VCaP (cell line): ENCODE data around the gene HEPHL1.

Experiments
- H3K27ac ChIP-seq: fragments of 450-650 bp; 2 replicates; pipeline ENCODE4 v1.5.1; 2017
- CTCF ChIP-seq: fragments of 450-650 bp; conservative IDR thresholded peaks from 2 replicates; pipeline ENCODE4 v1.5.1; 2017; ENCODE audit warnings: mild to moderate bottlenecking, moderate library complexity

The HEPHL1 gene

GRCh38 chr11:94025690-94026394 is 4.7 kb downstream of the HEPHL1 start:
- TF ChIP-seq CTCF: no peak
- H3K27ac ChIP-seq: no peak overlapping the region

- no peak for TF ChIP-seq CTCF
- no peak overlapping the region for H3K27ac ChIP-seq
These were observed 6.1 kb downstream of the HEPHL1 start for GRCh38 chr11:94027210-94027609.

DNA sequence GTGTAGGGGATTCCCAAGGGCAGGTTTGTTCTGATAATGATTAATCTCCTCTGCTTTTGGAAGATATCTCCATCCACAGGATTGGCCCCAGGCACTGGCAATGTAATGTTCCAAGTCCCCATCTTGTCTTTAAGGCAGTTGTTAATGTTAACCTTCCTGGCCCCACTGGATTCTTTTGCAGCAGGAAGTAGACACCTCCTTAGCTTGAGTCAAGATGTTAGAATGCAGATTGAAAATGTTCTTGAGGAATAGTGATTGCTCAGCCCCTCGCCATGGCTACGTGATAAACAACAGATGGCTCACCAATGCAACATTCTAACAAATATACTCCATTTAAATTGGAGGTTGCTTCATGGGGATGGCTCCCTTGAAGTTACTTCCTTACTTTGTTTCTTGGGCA is 7.3 kb downstream of the HEPHL1 start:
- H3K27ac ChIP-seq: no peak overlapping the region

GRCh38 chr11:94030059-94030458 is 8.9 kb downstream of the HEPHL1 start:
- no peak for TF ChIP-seq CTCF
- H3K27ac ChIP-seq: no peak overlapping the region

More for the DNA sequence above, 7.3 kb downstream of the HEPHL1 start:
- no peak for TF ChIP-seq CTCF

DNA sequence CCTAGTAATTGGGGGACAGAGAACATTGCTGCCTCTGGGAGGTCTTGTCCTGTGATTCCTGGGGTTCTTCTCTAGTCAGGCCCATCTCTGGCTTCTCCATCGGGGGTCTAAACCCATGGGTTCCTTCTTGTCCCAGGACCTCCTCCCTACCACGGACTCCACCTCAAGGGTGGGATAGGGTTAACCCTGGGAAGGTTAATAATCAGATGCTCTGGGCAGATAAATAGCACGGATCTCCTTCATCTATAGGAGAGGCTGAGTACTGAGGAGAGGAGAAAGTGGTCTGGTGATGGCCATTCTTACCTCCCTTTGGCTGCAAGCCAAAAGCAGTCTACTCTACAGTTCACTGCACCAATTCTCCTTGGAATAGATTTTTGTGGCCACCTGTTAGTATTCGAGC is 10.5 kb downstream of the HEPHL1 start:
- TF ChIP-seq CTCF: no peak
- no peak overlapping the region for H3K27ac ChIP-seq

GRCh38 chr11:94032066-94032465 is 10.9 kb downstream of the HEPHL1 start:
- TF ChIP-seq CTCF: no peak
- no peak overlapping the region for H3K27ac ChIP-seq

DNA sequence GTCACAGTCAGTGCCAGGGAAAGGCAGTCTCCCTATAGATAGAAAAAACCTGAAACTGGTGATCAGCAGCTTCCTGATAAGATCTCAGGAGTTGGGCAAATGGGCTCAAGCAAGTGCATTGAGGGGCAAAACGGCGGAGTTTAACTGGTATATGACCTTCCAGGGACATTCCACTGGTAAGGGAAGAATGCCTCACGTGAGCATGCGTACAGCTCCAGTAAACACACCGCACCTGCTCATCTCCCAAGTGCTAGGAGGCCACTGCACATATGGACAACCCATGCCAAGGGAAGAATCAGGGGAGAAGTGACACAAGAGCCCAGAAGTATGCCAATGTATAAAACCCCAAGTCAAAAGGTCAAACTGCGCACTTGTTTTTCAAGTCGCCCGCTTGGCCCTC is 11.6 kb downstream of the HEPHL1 start:
- TF ChIP-seq CTCF: no peak
- H3K27ac ChIP-seq: no peak overlapping the region
